NCI-H2081 (cell line): ENCODE results near the gene MALSU1.

Experiments
- DNase-seq, 2 experiments: peaks; one replicate each; lab custom pipeline; 2025; lab: John Stamatoyannopoulos, UW

MALSU1 gene

DNA sequence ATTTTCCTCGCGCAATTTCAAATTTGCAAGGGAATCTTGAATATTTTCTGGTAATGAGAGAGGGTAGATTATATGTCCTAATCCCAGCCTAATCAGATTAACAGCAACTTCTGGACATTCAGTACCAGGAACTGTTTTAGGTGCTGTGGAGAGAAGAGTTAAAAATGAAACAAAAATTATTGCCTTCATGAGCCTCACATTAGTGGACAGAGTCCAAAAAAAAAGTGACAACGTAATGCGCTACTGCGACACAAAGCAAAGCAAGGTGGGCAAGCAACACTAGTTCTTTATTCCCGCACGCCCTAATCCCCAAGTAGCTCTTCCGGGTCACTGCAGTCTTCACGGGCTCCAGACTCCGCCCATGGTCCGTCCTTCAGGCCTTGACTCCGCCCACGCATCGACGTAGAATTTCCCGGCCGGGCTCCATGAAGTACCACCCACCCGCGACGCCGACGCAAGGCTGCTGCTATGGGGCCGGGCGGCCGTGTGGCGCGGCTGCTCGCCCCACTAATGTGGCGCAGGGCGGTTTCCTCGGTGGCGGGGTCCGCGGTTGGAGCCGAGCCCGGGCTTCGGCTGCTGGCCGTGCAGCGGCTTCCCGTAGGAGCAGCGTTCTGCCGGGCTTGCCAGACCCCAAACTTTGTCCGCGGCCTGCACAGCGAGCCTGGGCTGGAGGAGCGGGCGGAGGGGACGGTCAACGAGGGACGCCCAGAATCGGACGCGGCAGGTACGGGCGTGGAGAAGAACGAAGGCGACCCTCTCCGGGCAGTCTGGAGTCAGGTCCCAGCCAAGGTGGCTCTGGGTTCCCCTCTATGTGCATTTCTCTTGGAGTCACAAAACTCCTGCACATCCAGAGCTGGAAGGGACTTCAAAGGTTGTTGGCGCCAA lies at the start of gene MALSU1:
Gene MALSU1 (plus strand): TSS at position 455 of the 885 bp plus-strand sequence. CDS start 14 bp downstream, at position 469.
- DNase-seq = peak; percentile 98 to 99

- no peak for DNase-seq
These were observed 49.7 kb upstream of the MALSU1 start for GRCh38 chr7:23249486-23249885.

- DNase-seq = no peak
These were observed 45.0 kb upstream of the MALSU1 start for GRCh38 chr7:23254051-23254681.

- DNase-seq = no peak
These were observed 42.4 kb upstream of the MALSU1 start for GRCh38 chr7:23256731-23257130.

- DNase-seq = no peak
These were observed 38.8 kb upstream of the MALSU1 start for GRCh38 chr7:23260371-23260770.

- DNase-seq = peak; percentile 75 to 80
These were observed 37.2 kb upstream of the MALSU1 start for GRCh38 chr7:23261843-23262452.

DNA sequence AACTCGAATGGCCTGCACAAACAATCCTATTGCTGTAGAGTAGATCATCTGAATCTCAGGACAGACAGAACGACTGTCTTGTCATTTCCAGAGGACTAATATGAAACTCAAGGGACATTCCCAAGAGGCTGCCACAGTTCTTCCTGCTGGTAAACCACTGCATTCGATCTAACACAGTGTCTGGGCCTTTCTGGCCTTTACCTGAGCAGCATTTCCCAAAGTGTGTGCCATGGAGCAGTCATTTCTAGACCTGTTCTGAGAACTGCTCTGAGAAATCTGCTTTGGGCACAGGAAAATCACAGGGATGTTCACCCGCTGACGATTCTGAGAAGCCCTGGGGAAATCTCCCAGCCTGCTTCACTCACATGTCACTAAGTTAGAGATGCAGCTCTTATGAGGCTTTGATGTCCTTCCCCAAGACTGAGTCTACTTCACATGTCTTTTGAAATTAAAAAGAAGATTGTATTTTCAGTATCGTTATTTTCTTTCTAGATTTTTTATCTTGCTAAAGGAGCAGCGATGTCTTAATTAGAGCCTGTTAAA lies 34.2 kb upstream of the MALSU1 start:
- no peak for DNase-seq

- DNase-seq = no peak
These were observed 32.2 kb upstream of the MALSU1 start for GRCh38 chr7:23266918-23267317.

DNA sequence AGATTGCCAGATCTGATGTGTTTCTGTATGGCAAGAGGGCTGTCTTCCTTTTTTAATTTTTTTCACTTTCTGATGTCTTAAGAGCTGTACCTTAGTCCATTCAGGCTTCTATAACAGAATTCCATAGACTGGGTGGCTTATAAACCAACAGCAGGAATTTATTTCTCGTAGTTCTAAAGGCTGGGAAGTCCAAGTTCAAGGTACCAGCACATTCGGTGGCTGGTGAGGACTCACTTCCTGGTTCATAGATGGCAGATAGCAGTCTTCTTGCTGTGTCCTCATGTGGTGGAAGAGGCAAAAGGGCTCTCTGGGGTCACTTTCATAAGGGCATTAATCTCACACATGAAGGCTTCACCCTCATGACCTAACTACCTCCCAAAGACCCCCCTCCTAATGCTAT lies 31.8 kb upstream of the MALSU1 start:
- no peak for DNase-seq

DNA sequence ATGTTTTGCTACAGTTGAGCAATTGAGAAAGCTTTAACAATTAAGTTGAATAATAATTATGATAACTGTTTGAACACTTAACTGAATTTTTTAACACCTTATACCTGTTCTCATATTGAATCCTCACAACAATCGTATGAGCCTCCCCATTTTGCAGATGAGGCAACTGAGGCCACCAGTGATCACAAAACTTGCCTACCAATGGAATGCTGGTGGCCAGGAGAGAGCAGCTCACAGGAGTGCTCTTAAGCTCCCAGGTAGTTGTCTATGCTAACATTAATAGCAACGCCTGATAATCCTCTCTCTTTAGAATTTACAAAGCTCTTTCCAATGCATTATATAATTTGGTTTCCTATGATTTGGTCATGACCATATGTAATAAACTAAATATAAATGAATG lies 31.0 kb upstream of the MALSU1 start:
- no peak for DNase-seq

GRCh38 chr7:23268746-23269145 lies 30.4 kb upstream of the MALSU1 start:
- no peak for DNase-seq

- no peak for DNase-seq
These were observed 26.9 kb upstream of the MALSU1 start for GRCh38 chr7:23272275-23272674.

DNA sequence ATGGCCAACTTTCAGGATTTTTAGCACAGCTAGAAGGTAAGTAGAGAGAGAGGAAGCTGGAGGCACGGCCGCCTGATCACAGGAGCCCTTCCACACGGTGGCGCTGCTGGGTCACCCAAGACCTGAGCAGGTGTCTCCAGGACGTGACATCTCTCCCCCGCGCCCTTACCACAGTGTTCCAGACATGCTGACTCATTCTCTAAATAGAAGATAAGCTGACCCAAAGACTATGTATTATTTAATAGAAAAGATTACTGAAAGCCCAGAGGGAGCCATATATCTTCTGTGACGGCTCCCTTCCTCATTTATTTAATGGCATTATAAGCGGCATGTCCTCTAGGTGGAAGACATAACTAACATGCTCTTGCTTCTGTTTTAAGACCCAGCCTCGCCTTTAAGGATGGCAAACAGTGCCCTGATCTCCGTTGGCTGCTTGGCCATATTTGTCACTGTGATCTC lies 26.0 kb upstream of the MALSU1 start:
- peak; percentile 97 for DNase-seq

DNA sequence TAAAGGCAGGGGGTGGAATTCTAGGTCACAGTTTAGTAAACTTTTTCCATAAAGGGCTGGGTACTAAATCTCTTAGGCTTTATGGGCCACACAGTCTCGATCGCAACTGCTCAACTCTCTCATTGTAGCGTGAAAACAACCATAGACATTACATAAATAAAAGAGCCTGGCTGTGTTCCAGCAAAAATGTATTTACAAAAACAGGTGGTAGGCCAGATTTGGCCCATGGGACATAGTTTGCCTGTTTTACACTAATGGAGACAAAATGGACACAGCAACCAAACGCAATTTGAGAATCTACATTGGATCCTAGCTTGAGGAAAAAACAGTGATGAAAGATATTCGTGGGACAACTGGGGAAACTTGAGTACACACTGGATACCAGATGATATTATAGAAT lies 23.2 kb upstream of the MALSU1 start:
- peak in 1 of 2 experiments; percentile 43 for DNase-seq

DNA sequence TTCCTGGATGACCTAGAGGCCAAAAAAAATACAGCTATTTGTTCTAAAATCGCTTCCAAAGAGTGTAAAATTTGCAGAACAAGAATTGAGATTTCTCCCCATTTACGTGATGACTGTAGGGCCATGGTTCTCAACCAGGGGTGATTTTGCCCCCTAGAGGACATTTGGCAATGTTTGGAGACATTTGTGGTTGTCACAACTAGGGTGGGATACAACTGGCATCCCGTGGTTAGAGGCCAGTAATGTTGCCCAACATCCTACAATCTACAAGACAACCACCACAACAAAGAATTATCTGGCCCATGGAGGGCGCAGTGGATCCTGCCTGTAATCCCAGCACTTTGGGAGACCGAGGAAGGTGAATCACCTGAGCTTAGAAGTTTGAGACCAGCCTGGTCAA lies 22.8 kb upstream of the MALSU1 start:
- DNase-seq = peak in 1 of 2 experiments; percentile 19

DNA sequence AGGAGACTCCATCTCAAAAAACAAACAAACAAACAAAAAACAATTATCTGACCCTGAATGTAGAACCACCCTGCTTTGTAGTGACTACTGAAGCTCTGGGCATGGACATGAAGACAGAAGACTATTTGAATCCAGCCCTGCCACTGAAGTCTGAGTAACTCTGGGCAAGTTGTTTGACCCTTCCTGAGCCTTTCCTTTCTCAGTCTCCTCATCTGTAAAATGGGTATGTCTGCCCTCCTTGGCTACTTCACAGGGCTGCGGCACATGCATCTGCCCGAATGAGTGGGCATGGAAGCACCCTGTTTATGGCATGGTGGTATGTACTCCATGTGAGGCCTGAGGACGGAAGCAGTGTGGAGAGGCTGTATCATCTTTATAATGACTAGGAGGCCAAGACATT lies 22.2 kb upstream of the MALSU1 start:
- no peak for DNase-seq

DNA sequence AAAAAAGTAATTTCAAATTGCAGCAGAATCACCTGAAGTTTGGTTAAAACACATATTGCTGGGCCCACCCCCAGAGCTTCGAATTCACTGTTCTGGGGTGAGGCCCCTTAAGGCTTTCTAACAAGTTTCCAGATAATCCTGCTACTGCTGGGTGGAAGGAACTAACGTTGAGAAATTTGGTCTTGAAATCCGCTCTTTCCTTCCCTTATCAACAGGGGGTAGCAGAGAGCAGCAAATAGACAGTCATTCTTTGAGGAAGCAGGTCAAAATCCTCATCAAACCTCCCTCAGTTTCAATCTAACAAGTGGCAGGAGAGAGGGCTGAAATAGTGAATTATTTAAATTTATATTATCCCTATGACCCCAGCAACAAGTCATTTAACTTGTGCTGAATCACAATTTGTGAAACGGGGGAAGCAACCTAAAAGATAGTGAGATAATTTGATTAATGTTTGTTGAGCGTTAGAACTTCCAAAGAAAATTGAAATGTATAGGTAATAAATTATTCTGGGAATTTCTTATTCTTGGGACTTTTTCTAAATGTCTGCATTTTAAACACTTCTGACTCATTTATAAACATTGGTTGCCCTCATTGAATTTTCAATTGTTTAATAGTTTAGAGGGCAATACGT lies 21.7 kb upstream of the MALSU1 start:
- peak; percentile 78 to 81 for DNase-seq

DNA sequence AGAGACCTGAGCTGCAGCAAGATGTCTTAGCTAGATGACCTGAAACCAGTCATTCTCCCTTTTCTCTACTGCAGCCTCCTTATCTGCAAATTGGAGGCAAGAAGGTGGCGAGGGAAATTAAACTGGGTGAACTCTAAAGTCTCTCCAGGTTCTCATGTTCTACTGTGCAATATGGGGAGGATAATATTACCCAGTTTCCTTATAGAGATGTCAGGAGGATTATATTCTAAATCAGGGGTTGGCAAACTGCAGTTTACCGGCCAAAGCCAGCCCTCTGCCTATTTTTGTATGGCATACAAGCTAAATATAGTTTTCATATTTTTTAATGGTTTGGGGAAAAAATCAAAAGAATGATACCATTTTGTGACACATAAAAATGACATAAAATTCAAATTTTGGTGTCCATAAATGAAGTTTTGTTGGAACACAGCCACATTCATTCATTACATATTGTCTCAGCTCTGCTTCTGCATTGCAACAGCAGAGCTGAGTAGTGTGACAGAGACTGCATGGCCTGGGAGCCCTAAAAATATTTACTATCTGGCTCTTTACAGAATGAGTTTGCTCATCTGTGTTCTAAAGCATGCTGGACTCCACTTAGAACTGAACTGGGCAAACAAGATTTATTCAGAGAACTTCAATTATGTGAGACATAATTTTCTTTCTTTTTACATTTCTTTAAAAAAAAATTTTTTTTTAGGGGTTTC lies 19.2 kb upstream of the MALSU1 start:
- no peak for DNase-seq

GRCh38 chr7:23283086-23283485 lies 16.1 kb upstream of the MALSU1 start:
- no peak for DNase-seq

DNA sequence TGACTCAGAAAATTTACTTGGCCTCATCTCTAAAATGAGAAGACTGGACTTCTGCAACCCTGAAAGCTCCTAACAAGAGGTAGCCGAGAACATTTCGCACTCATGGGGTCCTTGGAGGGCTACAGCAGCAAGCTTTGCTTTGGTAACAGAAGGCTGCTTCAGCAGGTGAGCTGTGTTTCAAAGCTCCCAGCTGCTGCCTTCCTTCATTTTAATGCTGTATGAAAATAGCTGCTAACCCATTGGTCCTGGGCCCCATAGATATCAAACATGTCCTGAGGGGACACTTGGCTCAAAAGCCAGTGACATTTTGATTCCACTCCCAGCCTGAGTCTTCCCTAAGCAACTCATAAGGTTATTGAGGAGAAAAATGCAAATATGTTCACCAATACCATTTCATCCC lies 14.3 kb upstream of the MALSU1 start:
- no peak for DNase-seq
